Osteocyte (in vitro differentiated cells): ENCODE data around the gene SPAG9. TPM values are rescaled to one million over a fixed set of nuclear protein-coding genes. Genes with fewer than 3 reads are reported as not detected.

ENCODE experiments used
- DNase-seq: peaks from one replicate; pipeline ENCODE4 v3.0.0; 2021; ENCODE audit warnings: mixed read lengths; ENCODE audit not compliant: unreplicated experiment; ENCODE audit errors: extremely low spot score
- H3K27ac Mint-ChIP-seq: one replicate; pipeline ENCODE4 v1.8.0; 2021; ENCODE audit warnings: mild to moderate bottlenecking, mixed read lengths; ENCODE audit not compliant: unreplicated experiment
- H3K27me3 Mint-ChIP-seq: one replicate; pipeline ENCODE4 v1.8.0; 2021; ENCODE audit warnings: mixed read lengths; ENCODE audit not compliant: unreplicated experiment
- H3K36me3 Mint-ChIP-seq: one replicate; pipeline ENCODE4 v1.8.0; 2021; ENCODE audit warnings: mixed read lengths; ENCODE audit not compliant: unreplicated experiment
- H3K4me1 Mint-ChIP-seq: one replicate; pipeline ENCODE4 v1.8.0; 2021; ENCODE audit warnings: mixed read lengths; ENCODE audit not compliant: unreplicated experiment
- H3K4me3 Mint-ChIP-seq: one replicate; pipeline ENCODE4 v1.8.0; 2021; ENCODE audit warnings: mild to moderate bottlenecking, moderate library complexity, mixed read lengths; ENCODE audit not compliant: unreplicated experiment
- H3K9me3 Mint-ChIP-seq: one replicate; pipeline ENCODE4 v1.8.0; 2021; ENCODE audit warnings: mixed read lengths; ENCODE audit not compliant: unreplicated experiment
- long read RNA-seq: library from polyadenylated mRNA; unstranded; transcript quantifications from one replicate; pipeline ENCODE4 v2.0.0, GENCODE V29; 2021
- total RNA-seq: library from RNA; stranded (reverse); gene quantifications from 2 replicates; pipeline ENCODE4 v1.2.1, GENCODE V29; 2021
- TF ChIP-seq, protein P1 (sequence below): fragments of 200-600 bp; sonication (generic); IDR thresholded peaks from 2 replicates; pipeline ENCODE4 v1.5.0; 2021; ENCODE audit warnings: antibody characterized with exemption, mild to moderate bottlenecking, moderate library complexity

Gene SPAG9, protein sequence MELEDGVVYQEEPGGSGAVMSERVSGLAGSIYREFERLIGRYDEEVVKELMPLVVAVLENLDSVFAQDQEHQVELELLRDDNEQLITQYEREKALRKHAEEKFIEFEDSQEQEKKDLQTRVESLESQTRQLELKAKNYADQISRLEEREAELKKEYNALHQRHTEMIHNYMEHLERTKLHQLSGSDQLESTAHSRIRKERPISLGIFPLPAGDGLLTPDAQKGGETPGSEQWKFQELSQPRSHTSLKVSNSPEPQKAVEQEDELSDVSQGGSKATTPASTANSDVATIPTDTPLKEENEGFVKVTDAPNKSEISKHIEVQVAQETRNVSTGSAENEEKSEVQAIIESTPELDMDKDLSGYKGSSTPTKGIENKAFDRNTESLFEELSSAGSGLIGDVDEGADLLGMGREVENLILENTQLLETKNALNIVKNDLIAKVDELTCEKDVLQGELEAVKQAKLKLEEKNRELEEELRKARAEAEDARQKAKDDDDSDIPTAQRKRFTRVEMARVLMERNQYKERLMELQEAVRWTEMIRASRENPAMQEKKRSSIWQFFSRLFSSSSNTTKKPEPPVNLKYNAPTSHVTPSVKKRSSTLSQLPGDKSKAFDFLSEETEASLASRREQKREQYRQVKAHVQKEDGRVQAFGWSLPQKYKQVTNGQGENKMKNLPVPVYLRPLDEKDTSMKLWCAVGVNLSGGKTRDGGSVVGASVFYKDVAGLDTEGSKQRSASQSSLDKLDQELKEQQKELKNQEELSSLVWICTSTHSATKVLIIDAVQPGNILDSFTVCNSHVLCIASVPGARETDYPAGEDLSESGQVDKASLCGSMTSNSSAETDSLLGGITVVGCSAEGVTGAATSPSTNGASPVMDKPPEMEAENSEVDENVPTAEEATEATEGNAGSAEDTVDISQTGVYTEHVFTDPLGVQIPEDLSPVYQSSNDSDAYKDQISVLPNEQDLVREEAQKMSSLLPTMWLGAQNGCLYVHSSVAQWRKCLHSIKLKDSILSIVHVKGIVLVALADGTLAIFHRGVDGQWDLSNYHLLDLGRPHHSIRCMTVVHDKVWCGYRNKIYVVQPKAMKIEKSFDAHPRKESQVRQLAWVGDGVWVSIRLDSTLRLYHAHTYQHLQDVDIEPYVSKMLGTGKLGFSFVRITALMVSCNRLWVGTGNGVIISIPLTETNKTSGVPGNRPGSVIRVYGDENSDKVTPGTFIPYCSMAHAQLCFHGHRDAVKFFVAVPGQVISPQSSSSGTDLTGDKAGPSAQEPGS (N-terminal part only)
- 100 and 108 TPM in 2 replicates for total RNA-seq
- long read RNA-seq, partial matches to known transcripts = 40 of 53 reads
- long read RNA-seq, other reads (novel, unspliced or antisense) = 9 of 53 reads

DNA sequence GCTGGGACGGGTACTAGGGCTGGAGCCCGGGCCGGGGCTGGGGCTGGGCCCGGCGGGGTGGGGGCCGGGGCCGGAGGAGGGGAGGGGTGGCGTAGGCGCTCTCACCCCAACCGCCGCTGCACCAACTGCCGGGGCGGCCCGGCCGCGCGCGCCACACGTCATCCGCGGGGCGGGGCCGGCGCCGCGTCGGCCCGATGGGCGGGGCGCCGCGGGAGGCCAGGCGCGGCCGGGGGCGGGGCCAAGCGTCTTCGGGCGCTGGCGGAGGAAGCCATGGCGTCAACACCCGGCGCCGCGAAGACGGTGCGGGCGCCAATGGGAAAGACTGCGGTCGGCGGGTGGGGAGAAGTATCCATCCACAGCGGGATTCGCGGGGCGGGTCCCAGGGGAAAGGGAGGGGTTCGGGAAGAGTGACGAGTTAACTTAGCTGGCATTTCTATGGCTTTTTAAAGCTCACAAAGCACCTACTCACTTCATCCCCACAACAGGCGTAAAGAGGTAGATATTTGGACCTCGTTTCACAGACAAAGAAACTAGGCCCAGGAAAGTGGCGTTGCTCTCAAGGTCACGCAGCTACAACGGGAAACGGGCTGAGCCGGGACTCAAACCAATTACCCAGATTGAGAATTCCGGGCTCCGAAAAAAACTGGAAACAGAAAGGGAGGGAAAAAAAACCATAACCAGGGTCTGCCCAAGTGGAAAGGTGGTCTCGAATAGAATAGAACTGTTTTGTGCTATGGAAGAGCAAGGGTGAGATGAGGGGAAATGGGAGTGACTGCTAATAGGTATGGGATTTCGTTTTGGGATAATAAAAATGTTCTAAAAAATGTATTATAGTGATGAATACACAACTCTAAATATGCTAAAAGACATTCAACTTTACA lies at the start of gene SPAG9:
SPAG9 (minus strand) TSS at position 130 of the 881 bp plus-strand sequence. CDS start 212 bp downstream, outside the sequence.
- peak; percentile 99 for DNase-seq
- Mint-ChIP-seq H3K9me3 (no peaks in the 10 kb centered on the region), H3K4me3 (peak within 1 kb of the TSS; percentile 95), H3K27me3 (no peaks in the 10 kb centered on the region), H3K36me3 (no peaks in the 10 kb centered on the region), H3K27ac (peak within 1 kb of the TSS; percentile 100), H3K4me1 (peaks cover 60% of the 10 kb centered on the region)
- TF ChIP-seq, protein P1, sequence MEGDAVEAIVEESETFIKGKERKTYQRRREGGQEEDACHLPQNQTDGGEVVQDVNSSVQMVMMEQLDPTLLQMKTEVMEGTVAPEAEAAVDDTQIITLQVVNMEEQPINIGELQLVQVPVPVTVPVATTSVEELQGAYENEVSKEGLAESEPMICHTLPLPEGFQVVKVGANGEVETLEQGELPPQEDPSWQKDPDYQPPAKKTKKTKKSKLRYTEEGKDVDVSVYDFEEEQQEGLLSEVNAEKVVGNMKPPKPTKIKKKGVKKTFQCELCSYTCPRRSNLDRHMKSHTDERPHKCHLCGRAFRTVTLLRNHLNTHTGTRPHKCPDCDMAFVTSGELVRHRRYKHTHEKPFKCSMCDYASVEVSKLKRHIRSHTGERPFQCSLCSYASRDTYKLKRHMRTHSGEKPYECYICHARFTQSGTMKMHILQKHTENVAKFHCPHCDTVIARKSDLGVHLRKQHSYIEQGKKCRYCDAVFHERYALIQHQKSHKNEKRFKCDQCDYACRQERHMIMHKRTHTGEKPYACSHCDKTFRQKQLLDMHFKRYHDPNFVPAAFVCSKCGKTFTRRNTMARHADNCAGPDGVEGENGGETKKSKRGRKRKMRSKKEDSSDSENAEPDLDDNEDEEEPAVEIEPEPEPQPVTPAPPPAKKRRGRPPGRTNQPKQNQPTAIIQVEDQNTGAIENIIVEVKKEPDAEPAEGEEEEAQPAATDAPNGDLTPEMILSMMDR = no peak

DNA sequence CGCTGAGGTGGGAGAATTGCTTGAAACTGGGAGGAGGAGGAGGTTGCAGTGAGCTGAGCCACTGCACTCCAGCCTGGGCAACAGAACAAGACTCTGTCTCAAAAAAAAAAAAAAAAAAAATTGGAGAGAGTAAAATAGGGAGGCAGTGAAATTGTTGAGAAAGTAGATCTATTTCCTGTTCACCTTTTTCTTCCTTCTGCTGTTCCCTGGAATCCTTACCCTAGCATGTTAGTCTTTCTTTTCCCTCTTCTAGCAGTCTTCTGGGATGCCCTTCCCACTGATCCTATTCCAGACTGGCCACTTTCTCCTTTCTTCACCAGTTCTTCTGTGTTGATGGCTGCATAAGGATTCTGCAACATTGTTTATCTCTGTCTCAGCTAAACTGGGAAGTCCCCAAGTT lies 48.7 kb upstream of the SPAG9 start:
- Mint-ChIP-seq H3K4me1 (peaks cover 28% of the 10 kb centered on the region), H3K27ac (no peak overlapping the region), H3K4me3 (peak overlapping the region; percentile 17), H3K9me3 (no peaks in the 10 kb centered on the region), H3K27me3 (no peaks in the 10 kb centered on the region), H3K36me3 (peaks cover 30% of the 10 kb centered on the region)
- DNase-seq = no peak
- TF ChIP-seq, protein P1 = no peak

DNA sequence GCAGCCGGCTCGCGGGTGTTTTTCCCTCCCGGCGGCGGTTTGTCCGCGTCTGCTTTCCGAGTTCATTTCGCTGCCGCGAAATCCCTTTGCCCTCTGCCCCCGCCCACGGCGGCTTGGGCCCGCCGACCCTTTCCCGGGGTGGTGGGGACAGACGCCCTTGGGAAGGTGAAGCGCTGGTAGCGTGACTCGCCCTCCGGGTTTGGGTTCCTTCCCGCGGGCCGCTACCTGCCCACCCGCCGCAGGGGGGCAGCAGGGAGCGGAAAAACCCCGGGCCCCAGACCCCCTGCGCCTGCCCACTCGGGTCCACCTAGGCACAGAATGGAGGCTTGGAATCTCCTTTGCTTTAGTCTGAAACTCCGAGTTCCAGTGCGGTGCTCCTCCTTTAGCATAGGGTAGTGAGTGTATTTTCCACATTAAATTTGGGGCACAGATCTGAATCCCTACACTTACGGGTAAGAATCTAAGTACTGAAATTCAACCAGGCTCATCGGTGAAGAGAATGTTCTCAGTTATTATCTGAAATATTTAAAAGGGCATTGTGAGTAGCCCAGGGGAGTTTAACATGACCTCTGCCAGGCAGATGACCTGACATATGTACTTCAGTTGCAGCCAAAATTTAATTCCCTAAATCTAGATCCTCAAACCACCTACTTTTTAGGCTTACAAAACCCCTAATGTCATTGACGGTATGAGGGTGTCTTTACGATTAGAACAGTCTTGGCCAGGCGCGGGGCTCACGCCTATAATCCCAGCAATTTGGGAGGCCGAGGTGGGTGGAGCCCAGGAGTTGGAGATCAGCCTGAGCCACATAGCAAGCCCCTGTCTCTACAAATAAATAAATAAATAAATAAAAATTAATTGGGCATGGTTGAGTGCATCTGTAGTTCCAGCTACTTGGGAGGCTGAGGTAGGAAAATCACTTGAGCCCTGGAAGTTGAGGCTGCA lies 46.6 kb upstream of the SPAG9 start:
- Mint-ChIP-seq H3K27me3 (no peaks in the 10 kb centered on the region), H3K27ac (peak overlapping the region; percentile 69)
- DNase-seq = peak; percentile 89

More for the DNA sequence above, 46.6 kb upstream of the SPAG9 start:
- peaks cover 26% of the 10 kb centered on the region for H3K4me1 Mint-ChIP-seq
- peaks cover 31% of the 10 kb centered on the region for H3K36me3 Mint-ChIP-seq
- TF ChIP-seq, protein P1 = peak; percentile 83
- no peaks in the 10 kb centered on the region for H3K9me3 Mint-ChIP-seq
- peak overlapping the region; percentile 80 for H3K4me3 Mint-ChIP-seq
